Measurements from ENCODE around the gene ATP9A. TPM values are rescaled to one million over a fixed set of nuclear protein-coding genes. Genes with fewer than 3 reads are reported as not detected.
A peak's percentile ranks its signal among the peaks of the same experiment; 100 is the strongest.

Gene ATP9A
- total RNA-seq, 1 donor from 2014 or later: 37.6 TPM

DNA sequence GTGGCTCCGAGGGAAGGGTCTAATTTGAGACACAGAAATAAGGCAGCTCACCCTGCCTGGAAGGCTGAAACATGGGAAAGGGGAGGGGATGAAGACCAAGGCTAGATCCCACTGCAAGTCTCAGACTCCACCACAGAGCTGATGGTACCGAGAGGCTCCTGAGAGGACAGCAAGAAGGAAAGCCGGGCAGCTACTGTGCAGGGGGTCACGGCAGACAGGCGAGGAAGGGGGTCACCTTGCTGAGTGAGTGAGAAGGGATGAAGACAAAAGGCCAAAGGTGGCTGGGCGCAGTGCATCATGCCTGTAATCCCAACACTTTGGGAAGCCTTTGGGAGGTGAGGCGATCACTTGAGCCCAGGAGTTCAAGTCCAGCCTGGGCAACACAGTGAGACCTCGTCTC lies 100.7 kb downstream of the ATP9A start:
- Histone ChIP-seq H3K27me3 (ENCODE audit: control insufficient read depth, insufficient read depth, low read length) (no peaks in the 10 kb centered on the region), H3K4me3 (ENCODE audit: low read depth, low read length) (no peak overlapping the region), H3K36me3 (ENCODE audit: control insufficient read depth, insufficient read depth, low read length) (no peaks in the 10 kb centered on the region)
- DNase-seq (ENCODE audit: low read depth): no peak
- TF ChIP-seq, protein P1, sequence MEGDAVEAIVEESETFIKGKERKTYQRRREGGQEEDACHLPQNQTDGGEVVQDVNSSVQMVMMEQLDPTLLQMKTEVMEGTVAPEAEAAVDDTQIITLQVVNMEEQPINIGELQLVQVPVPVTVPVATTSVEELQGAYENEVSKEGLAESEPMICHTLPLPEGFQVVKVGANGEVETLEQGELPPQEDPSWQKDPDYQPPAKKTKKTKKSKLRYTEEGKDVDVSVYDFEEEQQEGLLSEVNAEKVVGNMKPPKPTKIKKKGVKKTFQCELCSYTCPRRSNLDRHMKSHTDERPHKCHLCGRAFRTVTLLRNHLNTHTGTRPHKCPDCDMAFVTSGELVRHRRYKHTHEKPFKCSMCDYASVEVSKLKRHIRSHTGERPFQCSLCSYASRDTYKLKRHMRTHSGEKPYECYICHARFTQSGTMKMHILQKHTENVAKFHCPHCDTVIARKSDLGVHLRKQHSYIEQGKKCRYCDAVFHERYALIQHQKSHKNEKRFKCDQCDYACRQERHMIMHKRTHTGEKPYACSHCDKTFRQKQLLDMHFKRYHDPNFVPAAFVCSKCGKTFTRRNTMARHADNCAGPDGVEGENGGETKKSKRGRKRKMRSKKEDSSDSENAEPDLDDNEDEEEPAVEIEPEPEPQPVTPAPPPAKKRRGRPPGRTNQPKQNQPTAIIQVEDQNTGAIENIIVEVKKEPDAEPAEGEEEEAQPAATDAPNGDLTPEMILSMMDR (IDR thresholded peaks at IDR 0.05; ENCODE audit: insufficient read depth, low read length, poor library complexity, severe bottlenecking): no peak

DNA sequence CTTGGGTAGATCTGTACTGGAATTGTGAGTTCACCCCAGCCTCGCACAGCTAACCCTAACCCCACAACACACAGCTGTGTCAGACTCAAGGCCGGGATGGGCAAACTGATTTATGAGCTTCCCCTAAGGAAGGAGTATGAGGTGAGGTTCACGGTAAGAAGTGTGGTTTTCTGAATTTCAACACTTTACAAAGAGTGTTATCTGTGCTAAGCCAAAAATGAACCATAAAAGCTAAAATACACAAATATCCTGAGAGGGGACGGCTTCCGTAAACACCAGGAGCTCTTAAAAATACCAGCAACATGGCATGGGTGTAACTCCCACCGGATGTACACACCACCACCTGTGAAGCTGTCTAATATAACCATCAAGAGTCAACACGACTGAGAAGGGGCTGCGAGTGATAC lies 101.2 kb downstream of the ATP9A start:
- Histone ChIP-seq H3K4me3 (ENCODE audit: low read depth, low read length) (no peak overlapping the region), H3K36me3 (ENCODE audit: control insufficient read depth, insufficient read depth, low read length) (no peaks in the 10 kb centered on the region), H3K27me3 (ENCODE audit: control insufficient read depth, insufficient read depth, low read length) (no peaks in the 10 kb centered on the region)
- DNase-seq (ENCODE audit: low read depth): no peak
- TF ChIP-seq, protein P1 (IDR thresholded peaks at IDR 0.05; ENCODE audit: insufficient read depth, low read length, poor library complexity, severe bottlenecking): no peak

DNA sequence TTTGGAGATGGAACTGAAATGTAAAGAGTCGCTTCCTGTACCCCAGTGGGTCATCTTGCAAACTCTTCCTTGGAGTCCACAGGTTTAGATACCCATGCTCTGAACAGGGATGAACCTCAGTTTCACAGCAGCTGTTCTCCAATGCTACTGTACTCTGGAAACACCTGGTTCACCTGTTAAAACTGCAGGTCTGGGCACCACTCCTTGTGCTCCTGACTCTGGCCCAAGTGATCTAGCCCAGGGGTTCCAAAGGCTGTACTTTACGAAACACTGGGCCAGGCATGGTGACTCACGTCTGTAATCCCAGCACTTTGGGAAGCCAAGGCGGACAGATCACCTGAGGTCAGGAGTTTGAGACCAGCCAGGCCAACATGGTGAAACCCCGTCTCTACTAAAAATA lies 102.1 kb downstream of the ATP9A start:
- TF ChIP-seq, protein P1 (IDR thresholded peaks at IDR 0.05; ENCODE audit: insufficient read depth, low read length, poor library complexity, severe bottlenecking): no peak
- H3K27me3 ChIP-seq (ENCODE audit: control insufficient read depth, insufficient read depth, low read length): no peaks in the 10 kb centered on the region
- H3K4me3 ChIP-seq (ENCODE audit: low read depth, low read length): no peak overlapping the region
- no peak for DNase-seq (ENCODE audit: low read depth)
- H3K36me3 ChIP-seq (ENCODE audit: control insufficient read depth, insufficient read depth, low read length): no peaks in the 10 kb centered on the region

DNA sequence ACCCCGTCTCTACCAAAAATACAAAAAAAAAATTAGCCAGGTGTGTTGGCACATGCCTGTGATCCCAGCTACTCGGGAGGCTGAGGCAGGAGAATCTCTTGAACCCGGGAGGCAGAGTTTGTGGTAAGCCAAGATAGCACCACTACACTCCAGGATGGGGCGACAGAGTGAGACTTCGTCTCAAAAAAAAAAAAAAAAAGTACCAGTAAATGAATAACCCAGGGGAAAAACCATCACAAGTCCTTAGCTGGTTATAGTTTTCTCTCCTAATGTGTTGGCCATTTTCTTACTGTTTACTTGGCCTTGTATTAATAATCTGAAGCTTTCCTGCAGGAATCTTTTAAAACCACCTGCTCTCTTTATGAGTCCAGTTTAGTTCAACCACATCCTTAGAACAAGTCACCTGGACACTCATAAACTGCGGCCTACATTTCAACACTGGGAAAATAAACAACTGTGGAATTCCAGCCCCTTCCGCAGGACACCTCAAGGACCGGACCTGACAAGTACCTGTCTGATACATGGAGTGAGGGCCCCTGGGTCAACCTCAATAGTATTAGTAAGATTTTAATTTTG lies 102.6 kb downstream of the ATP9A start:
- DNase-seq (ENCODE audit: low read depth): no peak
- H3K4me3 ChIP-seq (ENCODE audit: low read depth, low read length): no peak overlapping the region
- TF ChIP-seq, protein P1 (IDR thresholded peaks at IDR 0.05; ENCODE audit: insufficient read depth, low read length, poor library complexity, severe bottlenecking): no peak
- no peaks in the 10 kb centered on the region for H3K36me3 ChIP-seq (ENCODE audit: control insufficient read depth, insufficient read depth, low read length)
- H3K27me3 ChIP-seq (ENCODE audit: control insufficient read depth, insufficient read depth, low read length): no peaks in the 10 kb centered on the region

DNA sequence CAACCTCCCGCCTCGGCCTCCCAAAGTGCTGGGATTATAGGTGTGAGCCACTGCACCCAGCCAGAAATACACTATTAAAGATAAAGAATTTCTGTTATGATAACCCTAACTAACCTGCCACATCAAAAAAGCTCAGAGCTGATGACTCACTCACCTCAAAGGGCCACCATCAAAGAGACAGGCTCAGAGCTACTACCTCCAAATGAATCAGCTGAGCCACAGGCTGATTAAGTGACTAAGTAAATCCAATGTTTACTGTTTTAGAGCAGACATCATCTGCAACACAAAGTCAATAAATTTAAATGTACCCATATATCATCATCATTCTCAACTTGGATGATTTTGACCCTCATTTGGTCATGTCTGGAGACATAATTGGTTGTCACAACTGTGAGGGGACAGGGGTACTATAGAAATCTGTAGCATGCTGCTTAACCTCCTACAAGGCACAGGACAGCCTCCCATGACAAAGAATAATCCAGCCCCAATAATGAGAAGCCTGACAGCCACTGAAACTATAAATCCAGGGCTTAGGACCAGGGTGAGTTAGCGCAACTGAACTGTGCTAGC lies 106.5 kb downstream of the ATP9A start:
- Histone ChIP-seq H3K36me3 (ENCODE audit: control insufficient read depth, insufficient read depth, low read length) (no peaks in the 10 kb centered on the region), H3K27me3 (ENCODE audit: control insufficient read depth, insufficient read depth, low read length) (no peaks in the 10 kb centered on the region), H3K4me3 (ENCODE audit: low read depth, low read length) (no peak overlapping the region)
- TF ChIP-seq, protein P1 (IDR thresholded peaks at IDR 0.05; ENCODE audit: insufficient read depth, low read length, poor library complexity, severe bottlenecking): no peak
- peak; percentile 74 for DNase-seq (ENCODE audit: low read depth)
